Measurements from ENCODE around the gene CCNG2.

Gene CCNG2

DNA sequence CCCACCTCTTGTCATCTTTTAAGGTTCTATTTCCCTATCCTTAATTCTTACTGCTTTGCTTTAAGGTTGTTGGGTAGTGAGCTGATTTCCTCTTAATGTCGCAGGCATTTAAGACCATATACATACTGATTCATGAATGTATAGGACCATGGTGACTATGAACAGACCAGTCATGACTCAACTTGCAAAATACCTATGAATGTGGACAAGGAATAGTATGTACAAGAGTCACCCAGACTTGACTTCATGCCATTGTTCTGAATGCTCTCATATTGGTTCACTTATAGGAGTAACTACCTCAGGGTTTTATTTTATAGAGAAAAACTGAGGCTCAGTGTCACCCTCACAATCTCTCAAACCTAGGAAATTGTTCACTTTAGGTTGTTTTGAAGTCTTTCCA, 44.3 kb downstream of the CCNG2 start:
- no peaks in the 10 kb centered on the region for H3K27me3 ChIP-seq
- no peaks in the 10 kb centered on the region for H3K36me3 ChIP-seq
- no peaks in the 10 kb centered on the region for H3K9me3 ChIP-seq
- H3K27ac ChIP-seq = no peak overlapping the region
- no peak for TF ChIP-seq CTCF (IDR thresholded peaks at IDR 0.05)
- peaks cover 6 to 7% of the 10 kb centered on the region in 2 experiments for H3K4me1 ChIP-seq (ENCODE audit: control insufficient read depth in 1 of 2, insufficient read depth in 1 of 2, low read depth in 1 of 2, low read length in 1 of 2)
- no peak overlapping the region for H3K4me3 ChIP-seq (ENCODE audit: low read depth in 1 of 2, low read length in 1 of 2)

- no peak overlapping the region for H3K4me3 ChIP-seq (ENCODE audit: low read depth in 1 of 2, low read length in 1 of 2)
- TF ChIP-seq CTCF (IDR thresholded peaks at IDR 0.05) = no peak
- no peaks in the 10 kb centered on the region for H3K9me3 ChIP-seq
- no peaks in the 10 kb centered on the region for H3K27me3 ChIP-seq
- no peak overlapping the region for H3K27ac ChIP-seq
- H3K4me1 ChIP-seq (ENCODE audit: control insufficient read depth in 1 of 2, insufficient read depth in 1 of 2, low read depth in 1 of 2, low read length in 1 of 2) = peaks cover 6 to 7% of the 10 kb centered on the region in 2 experiments
- no peaks in the 10 kb centered on the region for H3K36me3 ChIP-seq
Observed at GRCh38 chr4:77201857-77202256, 44.9 kb downstream of the CCNG2 start.

GRCh38 chr4:77202491-77202890, 45.5 kb downstream of the CCNG2 start:
- Histone ChIP-seq H3K36me3 (no peaks in the 10 kb centered on the region), H3K4me1 (ENCODE audit: control insufficient read depth in 1 of 2, insufficient read depth in 1 of 2, low read depth in 1 of 2, low read length in 1 of 2) (peaks cover 6 to 7% of the 10 kb centered on the region in 2 experiments), H3K27me3 (no peaks in the 10 kb centered on the region), H3K4me3 (ENCODE audit: low read depth in 1 of 2, low read length in 1 of 2) (no peak overlapping the region), H3K9me3 (no peaks in the 10 kb centered on the region), H3K27ac (no peak overlapping the region)
- TF ChIP-seq CTCF (IDR thresholded peaks at IDR 0.05) = no peak

DNA sequence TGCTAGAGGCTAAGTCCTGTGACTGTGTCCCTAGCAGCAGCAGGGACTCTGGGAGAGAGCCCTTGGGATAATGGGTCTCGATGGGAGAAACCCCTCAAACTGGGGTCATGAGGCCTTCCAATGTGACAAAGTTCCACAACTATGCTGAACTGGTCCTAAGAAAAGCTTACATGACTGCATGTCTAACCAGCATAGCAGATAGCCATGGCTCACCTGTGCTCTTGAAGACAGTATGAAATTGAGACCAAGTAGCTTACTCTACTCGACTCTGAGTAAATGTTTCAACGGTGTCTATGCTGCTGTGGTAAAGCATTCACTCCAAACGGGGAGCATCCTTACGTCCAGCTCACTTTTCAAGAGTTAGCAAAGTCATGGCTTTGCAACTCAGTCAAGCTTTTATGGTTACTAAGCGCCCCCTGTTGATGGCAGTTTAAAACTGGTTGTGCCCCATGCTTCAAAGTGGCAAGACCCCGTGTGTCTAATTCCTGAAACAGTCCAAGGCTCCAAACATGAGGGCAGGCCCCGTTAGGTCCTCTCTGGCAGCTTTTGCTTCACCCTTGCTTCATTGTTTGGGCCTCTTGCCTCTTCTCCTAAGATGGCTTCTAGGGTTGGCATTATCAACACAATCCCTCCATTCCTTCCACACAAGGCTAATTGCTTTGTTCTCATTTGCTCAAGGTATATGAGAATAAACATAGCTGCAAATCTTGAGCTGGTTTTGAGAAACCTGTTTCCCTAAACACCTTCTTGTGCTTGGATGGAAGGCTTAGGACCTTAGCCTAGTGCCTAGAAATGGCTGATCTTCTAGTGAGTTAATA, 46.6 kb downstream of the CCNG2 start:
- no peaks in the 10 kb centered on the region for H3K9me3 ChIP-seq
- H3K27ac ChIP-seq = no peak overlapping the region
- no peak overlapping the region for H3K4me3 ChIP-seq (ENCODE audit: low read depth in 1 of 2, low read length in 1 of 2)
- H3K4me1 ChIP-seq (ENCODE audit: control insufficient read depth in 1 of 2, insufficient read depth in 1 of 2, low read depth in 1 of 2, low read length in 1 of 2) = peaks cover 6 to 7% of the 10 kb centered on the region in 2 experiments
- H3K36me3 ChIP-seq = no peaks in the 10 kb centered on the region
- no peaks in the 10 kb centered on the region for H3K27me3 ChIP-seq
- peak; percentile 69 for TF ChIP-seq CTCF (IDR thresholded peaks at IDR 0.05)

GRCh38 chr4:77204621-77205020, 47.6 kb downstream of the CCNG2 start:
- Histone ChIP-seq H3K36me3 (no peaks in the 10 kb centered on the region), H3K4me3 (ENCODE audit: low read depth in 1 of 2, low read length in 1 of 2) (no peak overlapping the region), H3K27ac (no peak overlapping the region), H3K9me3 (no peaks in the 10 kb centered on the region), H3K27me3 (no peaks in the 10 kb centered on the region), H3K4me1 (ENCODE audit: control insufficient read depth in 1 of 2, insufficient read depth in 1 of 2, low read depth in 1 of 2, low read length in 1 of 2) (peaks cover 6 to 7% of the 10 kb centered on the region in 2 experiments)
- no peak for TF ChIP-seq CTCF (IDR thresholded peaks at IDR 0.05)
